Omental fat pad (tissue), 4 donors: Measurements from ENCODE around the gene NELFB. TPM values are rescaled to one million over a fixed set of nuclear protein-coding genes. Genes with fewer than 3 reads are reported as not detected.

Source experiments
- ATAC-seq: fragments of 150-250 bp; one replicate; pipeline ENCODE4 v1.9.1; 2016; ENCODE audit warnings: mild to moderate bottlenecking, moderate library complexity; ENCODE audit not compliant: low FRiP score
- DNase-seq: peaks from one replicate; pipeline ENCODE4 v3.0.0-alpha.2; 2019; ENCODE audit warnings: low spot score
- total RNA-seq, 4 donors: library from RNA; depleted of rRNA; stranded (reverse); fragments of >200 nt; gene quantifications; one replicate each; pipeline ENCODE4 v1.1.0, GENCODE V29; 2016
- TF ChIP-seq, protein P1 (sequence below), 3 donors: fragments of 450-650 bp; IDR thresholded peaks; one replicate each; pipeline ENCODE4 v1.5.1; 2016 to 2017; ENCODE audit warnings: antibody characterized with exemption in 3 of 3, mild to moderate bottlenecking in 3 of 3, moderate library complexity in 2 of 3

The NELFB gene
- total RNA-seq, 4 donors from 2014 or later, result 22.2 to 42.8 (median 34.2) TPM

DNA sequence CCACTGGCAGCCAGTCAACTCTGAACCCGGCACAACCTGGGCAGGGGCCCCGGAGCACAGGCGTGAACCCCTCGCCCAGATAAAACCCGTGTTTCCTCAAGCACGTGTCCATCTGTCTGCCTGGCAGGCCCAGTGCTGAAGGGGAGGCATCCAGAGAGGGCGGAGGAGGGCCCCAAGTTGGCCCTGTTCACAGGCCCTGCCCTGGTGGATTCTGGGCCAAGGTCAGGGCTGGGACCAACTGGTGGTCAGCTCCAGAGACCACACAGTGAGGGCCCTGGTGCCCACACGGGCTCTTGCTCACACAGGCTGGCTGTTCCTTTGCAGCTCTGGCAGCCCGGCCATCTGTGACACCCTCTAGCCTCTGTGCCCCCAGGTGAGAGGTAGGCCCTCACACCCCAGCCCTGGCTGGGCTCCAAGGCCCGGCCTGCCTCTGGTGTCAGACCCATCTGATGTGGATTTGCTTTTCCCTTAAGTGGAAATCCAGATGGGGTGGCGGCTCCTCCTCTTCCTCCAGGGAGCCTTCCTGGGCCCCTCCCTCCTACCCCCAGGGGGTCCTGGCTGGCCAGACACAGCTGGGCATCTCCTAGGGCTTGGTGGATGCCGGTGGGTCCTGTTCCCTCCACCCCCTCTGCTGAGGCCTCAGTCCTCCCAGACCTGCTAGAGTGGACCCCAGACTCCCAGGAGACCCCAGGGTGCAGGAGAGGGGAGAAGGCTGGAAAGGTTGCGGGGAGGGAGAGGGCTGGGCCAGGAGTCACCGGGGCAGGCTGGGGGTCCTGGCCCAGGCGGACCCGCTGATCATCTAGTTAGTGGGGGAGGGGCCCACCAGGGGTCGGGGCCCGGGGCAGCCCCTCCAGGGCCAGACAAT lies 4.6 kb upstream of the NELFB start:
- ATAC-seq, result no peak
- TF ChIP-seq, protein P1, sequence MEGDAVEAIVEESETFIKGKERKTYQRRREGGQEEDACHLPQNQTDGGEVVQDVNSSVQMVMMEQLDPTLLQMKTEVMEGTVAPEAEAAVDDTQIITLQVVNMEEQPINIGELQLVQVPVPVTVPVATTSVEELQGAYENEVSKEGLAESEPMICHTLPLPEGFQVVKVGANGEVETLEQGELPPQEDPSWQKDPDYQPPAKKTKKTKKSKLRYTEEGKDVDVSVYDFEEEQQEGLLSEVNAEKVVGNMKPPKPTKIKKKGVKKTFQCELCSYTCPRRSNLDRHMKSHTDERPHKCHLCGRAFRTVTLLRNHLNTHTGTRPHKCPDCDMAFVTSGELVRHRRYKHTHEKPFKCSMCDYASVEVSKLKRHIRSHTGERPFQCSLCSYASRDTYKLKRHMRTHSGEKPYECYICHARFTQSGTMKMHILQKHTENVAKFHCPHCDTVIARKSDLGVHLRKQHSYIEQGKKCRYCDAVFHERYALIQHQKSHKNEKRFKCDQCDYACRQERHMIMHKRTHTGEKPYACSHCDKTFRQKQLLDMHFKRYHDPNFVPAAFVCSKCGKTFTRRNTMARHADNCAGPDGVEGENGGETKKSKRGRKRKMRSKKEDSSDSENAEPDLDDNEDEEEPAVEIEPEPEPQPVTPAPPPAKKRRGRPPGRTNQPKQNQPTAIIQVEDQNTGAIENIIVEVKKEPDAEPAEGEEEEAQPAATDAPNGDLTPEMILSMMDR (IDR thresholded peaks at IDR 0.05), result no peak

DNA sequence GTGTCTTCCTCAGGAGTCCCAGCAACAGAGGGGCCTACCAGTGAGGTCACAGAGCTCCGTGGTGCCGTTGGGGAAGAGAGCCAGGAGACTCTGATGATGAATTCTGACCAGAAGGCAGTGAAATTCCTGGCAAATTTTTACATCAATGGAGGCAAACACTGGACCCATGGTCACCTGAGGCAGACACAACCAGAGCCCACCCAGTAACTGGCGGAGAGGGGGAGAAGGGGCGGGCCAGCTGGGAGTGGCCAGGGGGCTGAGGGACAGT lies 4.0 kb upstream of the NELFB start, which contains the start of gene STPG3:
STPG3 (plus strand) TSS at position 93 of the 268 bp plus-strand sequence; CDS start at position 94, 1 bp downstream.
- no peak for DNase-seq
- TF ChIP-seq, protein P1 (IDR thresholded peaks at IDR 0.05), result no peak
- ATAC-seq, result no peak

More for the DNA sequence above, 4.6 kb upstream of the NELFB start:
- no peak for DNase-seq

DNA sequence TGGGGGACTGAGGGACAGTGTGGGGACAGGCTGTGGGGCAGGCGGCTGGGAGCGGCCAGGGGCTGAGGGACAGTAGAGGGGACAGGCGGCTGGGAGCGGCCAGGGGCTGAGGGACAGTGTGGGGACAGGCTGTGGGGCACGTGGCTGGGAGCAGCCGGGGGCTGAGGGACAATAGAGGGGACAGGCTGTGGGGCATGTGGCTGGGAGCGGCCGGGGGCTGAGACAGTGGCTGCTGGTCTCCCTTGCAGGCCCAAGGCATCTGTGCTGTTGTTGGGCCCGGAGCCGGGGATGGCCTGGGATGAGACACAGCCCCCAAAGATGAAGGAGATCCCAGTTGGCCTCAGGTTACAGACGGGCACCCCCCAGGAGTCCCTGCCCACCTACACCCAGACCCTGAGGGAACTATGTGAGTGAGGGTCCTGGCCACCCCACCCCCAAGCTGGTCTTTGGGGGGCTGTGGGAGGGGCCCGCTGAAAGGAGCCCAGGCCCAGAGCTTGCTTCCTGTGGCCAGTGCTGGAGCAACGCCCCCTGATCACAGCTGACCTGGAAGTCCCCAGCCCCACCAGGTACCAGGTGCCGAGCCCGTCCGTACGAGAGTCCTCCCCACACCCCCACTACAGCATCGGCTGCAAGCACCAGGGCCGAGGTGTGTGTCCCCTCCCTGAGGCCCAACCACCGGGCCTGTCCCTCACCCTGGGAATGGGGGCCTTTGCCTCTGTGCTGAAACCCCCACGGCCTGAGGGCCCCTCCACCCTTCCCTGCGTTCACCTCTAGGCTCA lies 3.4 kb upstream of the NELFB start:
- TF ChIP-seq, protein P1 (IDR thresholded peaks at IDR 0.05), result no peak
- no peak for ATAC-seq
- DNase-seq, result no peak

DNA sequence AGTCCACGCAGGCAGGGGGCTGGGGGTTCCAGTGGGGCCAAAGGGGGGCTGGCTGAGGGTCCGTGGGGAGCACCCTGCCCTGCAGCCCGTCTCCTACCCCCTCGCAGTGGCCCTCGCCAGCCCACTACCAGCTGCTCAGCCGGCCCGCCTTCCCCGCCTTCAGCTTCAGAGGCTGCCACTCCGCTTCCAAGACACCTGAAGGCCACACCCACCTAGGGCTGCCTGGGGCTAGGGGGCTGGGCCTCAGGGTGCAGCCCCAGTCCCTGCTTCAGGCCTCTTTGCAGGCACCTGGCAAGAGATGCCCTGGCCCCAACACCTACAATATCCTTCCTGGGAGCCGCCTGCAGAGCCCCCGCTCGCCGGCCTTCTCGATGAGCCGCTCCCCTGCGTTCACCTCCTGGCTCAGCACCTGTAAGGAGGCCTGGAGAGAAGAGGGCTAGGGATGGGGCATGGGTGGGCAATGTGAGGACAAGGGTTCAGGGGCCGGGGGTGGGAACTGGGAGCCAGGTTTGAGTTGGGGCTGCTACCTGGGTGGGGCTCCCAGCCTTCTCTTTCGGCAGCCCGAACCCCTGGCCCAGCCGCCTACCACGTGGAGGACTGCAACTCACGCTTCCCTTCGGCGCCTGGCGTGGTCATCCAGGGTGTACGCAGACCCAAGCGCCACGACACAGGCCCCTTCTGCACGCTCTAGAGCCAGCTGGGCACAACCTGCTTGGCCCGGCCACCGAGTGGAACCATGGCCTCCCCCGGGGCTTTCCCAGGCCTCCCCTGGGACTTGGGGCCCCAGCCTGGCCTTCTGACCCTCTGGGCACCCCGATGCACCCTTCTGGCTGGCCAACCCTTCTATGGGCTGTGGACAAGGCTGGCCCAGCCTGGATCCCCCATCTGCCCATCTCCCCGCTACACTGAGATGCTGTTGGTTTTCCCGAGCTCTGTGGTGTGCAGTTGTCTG lies 2.3 kb upstream of the NELFB start:
- TF ChIP-seq, protein P1 (IDR thresholded peaks at IDR 0.05), result no peak
- DNase-seq (no peak), ATAC-seq (no peak)

DNA sequence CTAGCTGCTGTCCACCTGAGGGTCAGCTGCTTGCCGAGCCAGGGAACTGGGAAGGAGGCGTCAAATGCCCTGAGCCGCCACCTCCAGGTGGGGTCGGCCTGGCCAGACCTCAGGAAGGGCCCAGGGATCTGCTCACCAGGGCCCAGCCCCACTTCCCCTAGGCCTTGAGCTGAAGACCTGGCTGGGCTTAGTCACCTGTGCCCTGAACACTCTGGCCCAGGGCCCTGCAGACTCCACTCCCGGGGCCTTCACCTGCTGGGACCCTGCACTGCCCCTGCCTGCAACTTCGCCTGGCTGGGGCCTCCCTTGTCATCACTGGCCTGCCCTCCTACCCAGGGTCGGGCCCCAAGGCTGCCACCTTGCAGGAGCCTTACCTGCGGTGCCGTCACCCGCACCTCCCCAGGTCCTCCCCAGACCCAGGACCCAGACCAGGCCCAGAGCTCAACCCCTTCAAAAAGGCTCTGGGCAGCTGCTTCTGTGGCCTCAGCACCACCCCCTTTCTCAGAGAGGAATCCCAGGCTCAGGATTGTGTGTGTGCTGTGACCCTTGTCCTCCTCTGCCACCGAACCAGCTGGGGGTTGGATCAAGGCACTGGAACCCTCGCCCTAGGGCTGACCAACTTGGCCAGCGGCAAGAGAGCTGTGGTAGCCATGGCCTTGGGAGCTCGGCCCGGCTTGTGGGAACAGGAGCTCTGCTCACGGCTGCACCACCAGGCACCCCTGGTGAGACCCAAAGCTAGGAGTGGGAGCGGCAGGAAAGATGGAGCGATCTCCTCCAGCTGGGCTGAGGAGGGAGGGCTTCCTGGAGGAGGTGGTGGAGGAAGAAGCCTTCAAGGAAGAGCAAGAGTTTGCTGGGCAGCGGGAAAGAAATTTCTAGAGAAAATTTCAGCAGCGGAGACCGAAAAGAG lies 1.2 kb upstream of the NELFB start:
- DNase-seq (no peak), ATAC-seq (no peak)
- TF ChIP-seq, protein P1 (IDR thresholded peaks at IDR 0.05), result no peak
